ENCODE data around the gene RPP38. TPM values are rescaled to one million over a fixed set of nuclear protein-coding genes. Genes with fewer than 3 reads are reported as not detected.

The RPP38 gene
- total and polyA plus RNA-seq, 2 of the 4 experiments (the other 2 are of a cell fraction): 12.4 to 19.0 TPM

- Histone ChIP-seq H3K9me1 (ENCODE audit: insufficient read depth, low read length) (no peaks in the 10 kb centered on the region; the same call in 1 of the 2 replicates), H4K8ac (ENCODE audit: low read depth in 2 of 2, low read length in 2 of 2) (no peak overlapping the region), H3K14ac (replicated peaks; ENCODE audit: low read depth, low read length) (no peak overlapping the region), H3K9me3 (ENCODE audit: control insufficient read depth, insufficient read depth, low read length) (no peaks in the 10 kb centered on the region), H3K18ac (ENCODE audit: low read depth, low read length) (no peak overlapping the region), H3K36me3 (ENCODE audit: control insufficient read depth, insufficient read depth, low read length) (peaks cover 20% of the 10 kb centered on the region), H3K56ac (ENCODE audit: extremely low read depth, insufficient read depth, low read length) (no peak overlapping the region), H3K27me3 (ENCODE audit: control insufficient read depth, insufficient read depth, low read length) (no peaks in the 10 kb centered on the region), H3K4me2 (ENCODE audit: low read depth, low read length) (no peak overlapping the region), H2AK9ac (replicated peaks; ENCODE audit: low read depth, low read length, poor library complexity) (no peak overlapping the region), H3K79me1 (ENCODE audit: low read depth in 1 of 2, low read length in 2 of 2) (peaks cover 8 to 10% of the 10 kb centered on the region in 2 experiments), H3K27ac (ENCODE audit: insufficient read depth, low read length) (no peak overlapping the region), H2BK5ac (ENCODE audit: low read depth, low read length, poor library complexity, severe bottlenecking) (no peak overlapping the region), H3K4me1 (ENCODE audit: control insufficient read depth, insufficient read depth, low read length) (no peaks in the 10 kb centered on the region), H4K5ac (ENCODE audit: low read depth, low read length) (no peak overlapping the region), H4K20me1 (ENCODE audit: insufficient read depth, low read length) (no peaks in the 10 kb centered on the region), H3K4ac (ENCODE audit: low read depth, low read length) (no peak overlapping the region), H4K91ac (ENCODE audit: insufficient read depth, low read depth, low read length) (no peak overlapping the region), H3K23ac (ENCODE audit: low read depth, low read length) (no peak overlapping the region), H3K9ac (ENCODE audit: low read depth, low read length) (no peak overlapping the region), H2BK20ac (ENCODE audit: low read depth, low read length) (no peak overlapping the region), H3K4me3 (ENCODE audit: insufficient read depth, low read depth, low read length) (no peak overlapping the region), H2BK15ac (ENCODE audit: low read depth, low read length) (no peak overlapping the region), H2AFZ (replicated peaks; ENCODE audit: low read length, poor library complexity) (no peak overlapping the region), H2AK5ac (ENCODE audit: low read depth, low read length) (no peak overlapping the region), H2BK120ac (ENCODE audit: low read depth, low read length) (no peak overlapping the region)
- dilution Hi-C loops (cut with HindIII; ENCODE audit: low sequenced_read_pairs, unreplicated experiment): no loop called here
- peak; percentile 72 for ATAC-seq (ENCODE audit: low read depth)
- ChIA-PET CTCF (no interaction called here), POLR2A (ENCODE audit: unreplicated experiment) (no interaction called here)
- WGBS, 2 experiments (ENCODE audit: extremely low coverage in 2 of 2, insufficient read length in 1 of 2): no CpG with 5 or more reads among the region's 4 CpGs
- BruUV-seq (replicated peaks): no TSS peak
- intact Hi-C loops (cut with micrococcal nuclease): no loop called here
- peak; percentile 49 for DNase-seq
- TF ChIP-seq SMC3 (IDR thresholded peaks at IDR 0.05; ENCODE audit: low read depth, low read length): no peak
- TF ChIP-seq MXI1 (IDR thresholded peaks at IDR 0.05; ENCODE audit: borderline replicate concordance, low read depth, low read length): no peak
- no peak for TF ChIP-seq RCOR1 (IDR thresholded peaks at IDR 0.05; ENCODE audit: insufficient replicate concordance, low read length)
- TF ChIP-seq USF2 (IDR thresholded peaks at IDR 0.05; ENCODE audit: low read depth, low read length): no peak
- TF ChIP-seq CHD1 (IDR thresholded peaks at IDR 0.05; ENCODE audit: low read depth, low read length): no peak
- in situ Hi-C loops (cut with MboI; ENCODE audit: low sequenced_read_pairs): no loop called here
Measured at GRCh38 chr10:15137036-15137359, 39.8 kb downstream of the RPP38 start.
